8988T (cell line): ENCODE measurements around the gene MOB3C.

ENCODE experiments used
- DNase-seq: peaks from one replicate; pipeline ENCODE4 v3.0.0; 2011

MOB3C gene

GRCh38 chr1:46569884-46570725 lies 46.5 kb downstream of the MOB3C start:
- DNase-seq = no peak

GRCh38 chr1:46569116-46569515 lies 47.5 kb downstream of the MOB3C start:
- DNase-seq = no peak

GRCh38 chr1:46568461-46568891 lies 48.1 kb downstream of the MOB3C start:
- DNase-seq = no peak

GRCh38 chr1:46563341-46563740 lies 53.3 kb downstream of the MOB3C start:
- DNase-seq = no peak

- DNase-seq = no peak
Observed at GRCh38 chr1:46562498-46562897, 54.1 kb downstream of the MOB3C start.

GRCh38 chr1:46558966-46559365 lies 57.6 kb downstream of the MOB3C start:
- DNase-seq = no peak

GRCh38 chr1:46558141-46558963 lies 58.3 kb downstream of the MOB3C start:
- no peak for DNase-seq
